HepG2 (cell line): ENCODE measurements around the gene ABCA13. TPM values are rescaled to one million over a fixed set of nuclear protein-coding genes. Genes with fewer than 3 reads are reported as not detected.

Experiments used
- EED ChIP-seq: sonication (generic); formaldehyde crosslinking; IDR thresholded peaks from 2 replicates; pipeline ENCODE4 v1.5.0; 2020; ENCODE audit warnings: mild to moderate bottlenecking, missing genetic modification reagents
- FOSL2 ChIP-seq: sonication (generic); formaldehyde crosslinking; IDR thresholded peaks from 2 replicates; pipeline ENCODE4 v1.4.0; 2020; ENCODE audit warnings: missing genetic modification reagents
- GZF1 ChIP-seq: sonication (generic); formaldehyde crosslinking; IDR thresholded peaks from 2 replicates; pipeline ENCODE4 v1.5.1; 2020; ENCODE audit warnings: mild to moderate bottlenecking, missing genetic modification reagents
- IKZF1 ChIP-seq: fragments of 450-650 bp; IDR thresholded peaks from 2 replicates; pipeline ENCODE4 v1.7.1; 2016
- KMT2A ChIP-seq: sonication (generic); formaldehyde crosslinking; IDR thresholded peaks from 2 replicates; pipeline ENCODE4 v1.4.0; 2020; ENCODE audit warnings: missing genetic modification reagents
- NFIB ChIP-seq: sonication (generic); formaldehyde crosslinking; IDR thresholded peaks from 2 replicates; pipeline ENCODE4 v1.9.0; 2021; ENCODE audit warnings: missing genetic modification reagents, mild to moderate bottlenecking, borderline replicate concordance
- SUZ12 ChIP-seq: fragments of 150-350 bp; IDR thresholded peaks from 2 replicates; pipeline ENCODE4 v1.6.1; 2014; ENCODE audit warnings: low read depth, low read length
- ZMAT3 ChIP-seq: sonication (generic); formaldehyde crosslinking; conservative IDR thresholded peaks from 2 replicates; pipeline ENCODE4 v1.7.0; 2021; ENCODE audit warnings: missing genetic modification reagents
- ZMYM4 ChIP-seq: sonication (generic); formaldehyde crosslinking; IDR thresholded peaks from 2 replicates; pipeline ENCODE4 v1.8.1; 2023; ENCODE audit warnings: mild to moderate bottlenecking, missing genetic modification reagents
- ZNF124 ChIP-seq: sonication (generic); formaldehyde crosslinking; IDR thresholded peaks from 2 replicates; pipeline ENCODE4 v1.4.0; 2020; ENCODE audit warnings: missing genetic modification reagents
- ZNF30 ChIP-seq: sonication (generic); formaldehyde crosslinking; IDR thresholded peaks from 2 replicates; pipeline ENCODE4 v1.5.0; 2020; ENCODE audit warnings: mild to moderate bottlenecking, missing genetic modification reagents
- ZNF577 ChIP-seq: sonication (generic); formaldehyde crosslinking; IDR thresholded peaks from 2 replicates; pipeline ENCODE4 v1.4.0; 2020; ENCODE audit warnings: mild to moderate bottlenecking, low read depth, missing genetic modification reagents, borderline replicate concordance
- ZZZ3 ChIP-seq: sonication (generic); formaldehyde crosslinking; IDR thresholded peaks from 2 replicates; pipeline ENCODE4 v1.4.0; 2020; ENCODE audit warnings: missing genetic modification reagents, mild to moderate bottlenecking, borderline replicate concordance
- polyA plus RNA-seq, 8 experiments: library from polyadenylated mRNA; depleted of rRNA in 3 of 8; stranded (reverse) in 7 of 8; unstranded in 1 of 8; fragments of >200 nt; fragmentation: Illumina TruSeq in 4 of 8; extraction: Trizol in 4 of 8; gene quantifications; 2 replicates each; pipeline versions ENCODE4 v1.2.1 to v1.2.3, GENCODE V29; 2011 to 2016; ENCODE audit warnings: low read depth in 4 of 8, missing spikeins in 1 of 8, mixed read lengths in 1 of 8; ENCODE audit not compliant: insufficient read depth in 1 of 8
- total RNA-seq, 5 experiments: library from RNA; depleted of rRNA; stranded (reverse); fragments of >200 nt; fragmentation: Illumina TruSeq; extraction: Trizol; gene quantifications; 2 replicates each; pipeline ENCODE4 v1.2.3, GENCODE V29; 2016; ENCODE audit warnings: low read depth in 1 of 5
- TF ChIP-seq, protein P1 (sequence below): sonication (generic); formaldehyde crosslinking; conservative IDR thresholded peaks from 2 replicates; pipeline ENCODE4 v1.8.0; 2022; ENCODE audit warnings: mild to moderate bottlenecking, moderate library complexity, missing genetic modification reagents
- TF ChIP-seq, protein P2 (sequence below): sonication (generic); formaldehyde crosslinking; IDR thresholded peaks from 2 replicates; pipeline ENCODE4 v1.4.0; 2020; ENCODE audit warnings: mild to moderate bottlenecking, low read depth, missing genetic modification reagents
- TF ChIP-seq, protein P3 (sequence below): sonication (generic); formaldehyde crosslinking; IDR thresholded peaks from 2 replicates; pipeline ENCODE4 v1.8.0; 2022; ENCODE audit warnings: missing genetic modification reagents, mild to moderate bottlenecking, moderate library complexity, borderline replicate concordance
- TF ChIP-seq, protein P4 (sequence below): sonication (generic); formaldehyde crosslinking; IDR thresholded peaks from 2 replicates; pipeline ENCODE4 v1.9.0; 2021; ENCODE audit warnings: missing genetic modification reagents, borderline replicate concordance
- TF ChIP-seq, protein P5 (sequence below), 2 experiments: IDR thresholded peaks; 2 replicates each; pipeline ENCODE4 v1.6.1; 2011 to 2012; ENCODE audit warnings: low read length in 2 of 2, borderline replicate concordance in 1 of 2, low read depth in 1 of 2, mild to moderate bottlenecking in 1 of 2, moderate library complexity in 1 of 2
- TF ChIP-seq, protein P6 (sequence below): sonication (generic); formaldehyde crosslinking; IDR thresholded peaks from 2 replicates; pipeline ENCODE4 v1.4.0; 2020; ENCODE audit warnings: missing genetic modification reagents

The ABCA13 gene
- total and polyA plus RNA-seq, 2 of the 13 experiments (the other 11 are each of a cell fraction or from before 2014, with no cell fraction given) = 0.03 TPM; not detected in 1

DNA sequence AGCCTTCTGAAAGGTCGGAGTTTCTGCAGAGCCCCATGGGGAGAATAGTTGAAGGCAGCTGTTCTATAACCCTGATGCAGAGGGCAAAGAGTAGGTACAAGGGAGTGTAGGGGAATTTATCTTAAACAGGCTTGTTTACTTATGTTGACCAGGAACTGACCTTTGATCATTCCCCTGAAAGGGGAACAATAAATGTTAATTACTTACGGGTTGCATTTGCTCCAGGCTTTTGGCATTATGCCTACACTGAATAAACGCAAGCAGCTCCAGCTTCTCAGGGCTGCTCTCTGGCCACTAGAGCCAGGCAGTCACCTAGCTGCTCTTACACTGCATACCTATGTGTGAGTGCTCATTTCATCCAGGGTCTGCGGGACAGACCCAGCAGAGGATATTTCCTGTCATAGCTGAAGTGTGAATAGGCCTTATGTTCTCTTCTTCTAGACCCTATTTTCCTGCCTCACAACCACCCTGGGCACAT lies 26.9 kb upstream of the ABCA13 start (continued):
- TF ChIP-seq ZNF30 (CRISPR knock-in tag) (no peak), ZNF577 (CRISPR knock-in tag) (no peak), GZF1 (CRISPR knock-in tag) (no peak), ZMYM4 (CRISPR knock-in tag) (peak; percentile 49; the same call in 1 of the 2 replicates), IKZF1 (no peak), ZMAT3 (CRISPR knock-in tag) (no peak), EED (CRISPR knock-in tag) (no peak), NFIB (CRISPR knock-in tag) (no peak), SUZ12 (no peak), ZNF124 (peak; percentile 76; the same call in 1 of the 2 replicates), KMT2A (no peak), FOSL2 (CRISPR knock-in tag) (peak; percentile 50; the same call in 1 of the 2 replicates), ZZZ3 (CRISPR knock-in tag) (0 out of 2 replicates have a peak, but pooled peaks have one; percentile 30)
- TF ChIP-seq, protein P1, sequence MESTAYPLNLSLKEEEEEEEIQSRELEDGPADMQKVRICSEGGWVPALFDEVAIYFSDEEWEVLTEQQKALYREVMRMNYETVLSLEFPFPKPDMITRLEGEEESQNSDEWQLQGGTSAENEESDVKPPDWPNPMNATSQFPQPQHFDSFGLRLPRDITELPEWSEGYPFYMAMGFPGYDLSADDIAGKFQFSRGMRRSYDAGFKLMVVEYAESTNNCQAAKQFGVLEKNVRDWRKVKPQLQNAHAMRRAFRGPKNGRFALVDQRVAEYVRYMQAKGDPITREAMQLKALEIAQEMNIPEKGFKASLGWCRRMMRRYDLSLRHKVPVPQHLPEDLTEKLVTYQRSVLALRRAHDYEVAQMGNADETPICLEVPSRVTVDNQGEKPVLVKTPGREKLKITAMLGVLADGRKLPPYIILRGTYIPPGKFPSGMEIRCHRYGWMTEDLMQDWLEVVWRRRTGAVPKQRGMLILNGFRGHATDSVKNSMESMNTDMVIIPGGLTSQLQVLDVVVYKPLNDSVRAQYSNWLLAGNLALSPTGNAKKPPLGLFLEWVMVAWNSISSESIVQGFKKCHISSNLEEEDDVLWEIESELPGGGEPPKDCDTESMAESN (CRISPR knock-in tag) = peak; percentile 49; the same call in 1 of the 2 replicates
- TF ChIP-seq, protein P2, sequence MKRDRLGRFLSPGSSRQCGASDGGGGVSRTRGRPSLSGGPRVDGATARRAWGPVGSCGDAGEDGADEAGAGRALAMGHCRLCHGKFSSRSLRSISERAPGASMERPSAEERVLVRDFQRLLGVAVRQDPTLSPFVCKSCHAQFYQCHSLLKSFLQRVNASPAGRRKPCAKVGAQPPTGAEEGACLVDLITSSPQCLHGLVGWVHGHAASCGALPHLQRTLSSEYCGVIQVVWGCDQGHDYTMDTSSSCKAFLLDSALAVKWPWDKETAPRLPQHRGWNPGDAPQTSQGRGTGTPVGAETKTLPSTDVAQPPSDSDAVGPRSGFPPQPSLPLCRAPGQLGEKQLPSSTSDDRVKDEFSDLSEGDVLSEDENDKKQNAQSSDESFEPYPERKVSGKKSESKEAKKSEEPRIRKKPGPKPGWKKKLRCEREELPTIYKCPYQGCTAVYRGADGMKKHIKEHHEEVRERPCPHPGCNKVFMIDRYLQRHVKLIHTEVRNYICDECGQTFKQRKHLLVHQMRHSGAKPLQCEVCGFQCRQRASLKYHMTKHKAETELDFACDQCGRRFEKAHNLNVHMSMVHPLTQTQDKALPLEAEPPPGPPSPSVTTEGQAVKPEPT (CRISPR knock-in tag) = no peak
- TF ChIP-seq, protein P3, sequence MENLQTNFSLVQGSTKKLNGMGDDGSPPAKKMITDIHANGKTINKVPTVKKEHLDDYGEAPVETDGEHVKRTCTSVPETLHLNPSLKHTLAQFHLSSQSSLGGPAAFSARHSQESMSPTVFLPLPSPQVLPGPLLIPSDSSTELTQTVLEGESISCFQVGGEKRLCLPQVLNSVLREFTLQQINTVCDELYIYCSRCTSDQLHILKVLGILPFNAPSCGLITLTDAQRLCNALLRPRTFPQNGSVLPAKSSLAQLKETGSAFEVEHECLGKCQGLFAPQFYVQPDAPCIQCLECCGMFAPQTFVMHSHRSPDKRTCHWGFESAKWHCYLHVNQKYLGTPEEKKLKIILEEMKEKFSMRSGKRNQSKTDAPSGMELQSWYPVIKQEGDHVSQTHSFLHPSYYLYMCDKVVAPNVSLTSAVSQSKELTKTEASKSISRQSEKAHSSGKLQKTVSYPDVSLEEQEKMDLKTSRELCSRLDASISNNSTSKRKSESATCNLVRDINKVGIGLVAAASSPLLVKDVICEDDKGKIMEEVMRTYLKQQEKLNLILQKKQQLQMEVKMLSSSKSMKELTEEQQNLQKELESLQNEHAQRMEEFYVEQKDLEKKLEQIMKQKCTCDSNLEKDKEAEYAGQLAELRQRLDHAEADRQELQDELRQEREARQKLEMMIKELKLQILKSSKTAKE (CRISPR knock-in tag) = no peak
- TF ChIP-seq, protein P4, sequence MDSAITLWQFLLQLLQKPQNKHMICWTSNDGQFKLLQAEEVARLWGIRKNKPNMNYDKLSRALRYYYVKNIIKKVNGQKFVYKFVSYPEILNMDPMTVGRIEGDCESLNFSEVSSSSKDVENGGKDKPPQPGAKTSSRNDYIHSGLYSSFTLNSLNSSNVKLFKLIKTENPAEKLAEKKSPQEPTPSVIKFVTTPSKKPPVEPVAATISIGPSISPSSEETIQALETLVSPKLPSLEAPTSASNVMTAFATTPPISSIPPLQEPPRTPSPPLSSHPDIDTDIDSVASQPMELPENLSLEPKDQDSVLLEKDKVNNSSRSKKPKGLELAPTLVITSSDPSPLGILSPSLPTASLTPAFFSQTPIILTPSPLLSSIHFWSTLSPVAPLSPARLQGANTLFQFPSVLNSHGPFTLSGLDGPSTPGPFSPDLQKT (CRISPR knock-in tag) = no peak
- TF ChIP-seq, protein P5, sequence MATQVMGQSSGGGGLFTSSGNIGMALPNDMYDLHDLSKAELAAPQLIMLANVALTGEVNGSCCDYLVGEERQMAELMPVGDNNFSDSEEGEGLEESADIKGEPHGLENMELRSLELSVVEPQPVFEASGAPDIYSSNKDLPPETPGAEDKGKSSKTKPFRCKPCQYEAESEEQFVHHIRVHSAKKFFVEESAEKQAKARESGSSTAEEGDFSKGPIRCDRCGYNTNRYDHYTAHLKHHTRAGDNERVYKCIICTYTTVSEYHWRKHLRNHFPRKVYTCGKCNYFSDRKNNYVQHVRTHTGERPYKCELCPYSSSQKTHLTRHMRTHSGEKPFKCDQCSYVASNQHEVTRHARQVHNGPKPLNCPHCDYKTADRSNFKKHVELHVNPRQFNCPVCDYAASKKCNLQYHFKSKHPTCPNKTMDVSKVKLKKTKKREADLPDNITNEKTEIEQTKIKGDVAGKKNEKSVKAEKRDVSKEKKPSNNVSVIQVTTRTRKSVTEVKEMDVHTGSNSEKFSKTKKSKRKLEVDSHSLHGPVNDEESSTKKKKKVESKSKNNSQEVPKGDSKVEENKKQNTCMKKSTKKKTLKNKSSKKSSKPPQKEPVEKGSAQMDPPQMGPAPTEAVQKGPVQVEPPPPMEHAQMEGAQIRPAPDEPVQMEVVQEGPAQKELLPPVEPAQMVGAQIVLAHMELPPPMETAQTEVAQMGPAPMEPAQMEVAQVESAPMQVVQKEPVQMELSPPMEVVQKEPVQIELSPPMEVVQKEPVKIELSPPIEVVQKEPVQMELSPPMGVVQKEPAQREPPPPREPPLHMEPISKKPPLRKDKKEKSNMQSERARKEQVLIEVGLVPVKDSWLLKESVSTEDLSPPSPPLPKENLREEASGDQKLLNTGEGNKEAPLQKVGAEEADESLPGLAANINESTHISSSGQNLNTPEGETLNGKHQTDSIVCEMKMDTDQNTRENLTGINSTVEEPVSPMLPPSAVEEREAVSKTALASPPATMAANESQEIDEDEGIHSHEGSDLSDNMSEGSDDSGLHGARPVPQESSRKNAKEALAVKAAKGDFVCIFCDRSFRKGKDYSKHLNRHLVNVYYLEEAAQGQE (IDR thresholded peaks at IDR 0.05; ENCODE audit: borderline replicate concordance in 1 of 2, low read depth in 1 of 2, low read length in 2 of 2) = peak in 1 of 2 experiments; percentile 20; a peak in 1 of 4 replicates
- TF ChIP-seq, protein P6, sequence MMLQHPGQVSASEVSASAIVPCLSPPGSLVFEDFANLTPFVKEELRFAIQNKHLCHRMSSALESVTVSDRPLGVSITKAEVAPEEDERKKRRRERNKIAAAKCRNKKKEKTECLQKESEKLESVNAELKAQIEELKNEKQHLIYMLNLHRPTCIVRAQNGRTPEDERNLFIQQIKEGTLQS = no peak
